K562 (cell line): Measurements from ENCODE around the gene RALB. TPM values are rescaled to one million over a fixed set of nuclear protein-coding genes. Genes with fewer than 3 reads are reported as not detected.

Experiments used
- ATAC-seq: fragments of 200-7000 bp; cut with Tn5 transposase; 3 replicates; pipeline ENCODE4 v1.9.1; 2020; ENCODE audit warnings: moderate library complexity
- BruUV-seq: library from RNA; stranded (reverse); fragments of 400-500 nt; replicated peaks from 2 replicates; lab custom pipeline; 2021; lab: Mats Ljungman, UMichigan
- CTCF ChIA-PET: fragments of 300-600 bp; formaldehyde crosslinking; extraction: SDS; loops from one replicate; lab custom pipeline; 2021; ENCODE audit warnings: low intra/inter-chr PET ratio; lab: Yijun Ruan, JAX
- POLR2A ChIA-PET: fragments of 300-600, 350-650 bp; sonication (Branson Sonifier 250); formaldehyde crosslinking; extraction: SDS; loops from one replicate; lab custom pipeline; 2021; ENCODE audit warnings: antibody characterized with exemption, inconsistent platforms; lab: Yijun Ruan, JAX
- DNase-seq, 4 experiments: peaks; one replicate each; pipeline versions ENCODE4 v3.0.0 to v3.0.0-alpha.2; 2011 to 2018; ENCODE audit warnings: low spot score in 3 of 4, mixed read lengths in 3 of 4; ENCODE audit errors: extremely low read depth in 1 of 4
- FAIRE-seq: peaks from 2 replicates; lab custom pipeline; 2011; peaks lifted over from hg19 to GRCh38; lab: Jason Lieb, UNC
- H2AFZ ChIP-seq: 2 replicates; pipeline ENCODE4 v1.6.0; 2011; ENCODE audit warnings: low read depth, low read length, control low read depth, inconsistent platforms
- H3K27ac ChIP-seq: fragments of 200-600 bp; 3 replicates; pipeline ENCODE4 v1.8.0; 2011; ENCODE audit warnings: low read depth, mild to moderate bottlenecking, control low read depth, inconsistent platforms, low read length, moderate library complexity, mixed read lengths; ENCODE audit errors: extremely low read depth
- H3K27me3 ChIP-seq, 2 experiments: fragments of 300-600 bp in 1 of 2; 2 replicates in 1 of 2; 3 replicates in 1 of 2; pipeline versions ENCODE4 v1.6.0 to v1.8.0; 2011; ENCODE audit warnings: inconsistent platforms in 2 of 2, low read length in 2 of 2, mild to moderate bottlenecking in 1 of 2, mixed read lengths in 1 of 2, moderate library complexity in 1 of 2; ENCODE audit not compliant: control insufficient read depth in 2 of 2, insufficient read depth in 2 of 2
- H3K36me3 ChIP-seq: fragments of 300-600 bp; 3 replicates; pipeline ENCODE4 v1.8.0; 2011; ENCODE audit warnings: mild to moderate bottlenecking, low read length, inconsistent platforms; ENCODE audit not compliant: control insufficient read depth, insufficient read depth
- H3K4me1 ChIP-seq, 2 experiments: fragments of 200-600 bp in 1 of 2; replicated peaks in 1 of 2; 2 replicates in 1 of 2; 3 replicates in 1 of 2; pipeline versions ENCODE4 v1.5.1 to v1.8.0; 2011; ENCODE audit warnings: inconsistent platforms in 2 of 2, low read length in 2 of 2, mild to moderate bottlenecking in 1 of 2, mixed read lengths in 1 of 2, moderate library complexity in 1 of 2; ENCODE audit not compliant: control insufficient read depth in 2 of 2, insufficient read depth in 2 of 2
- H3K4me2 ChIP-seq: 2 replicates; pipeline ENCODE4 v1.6.1; 2011; ENCODE audit warnings: low read length, control low read depth, inconsistent platforms, mixed read lengths; ENCODE audit not compliant: insufficient read depth
- H3K4me3 ChIP-seq: fragments of 200-600 bp; sonication (generic), shearing (Covaris generic); 2 replicates; pipeline ENCODE4 v1.5.1; 2016; ENCODE audit warnings: control low read depth, inconsistent platforms
- H3K79me2 ChIP-seq: fragments of 200-600 bp; 3 replicates; pipeline ENCODE4 v1.8.0; 2011; ENCODE audit warnings: low read length, inconsistent platforms; ENCODE audit not compliant: control insufficient read depth, insufficient read depth
- H3K9ac ChIP-seq, 2 experiments: 2 replicates each; pipeline versions ENCODE4 v1.6.0 to v1.6.1; 2011; ENCODE audit warnings: low read depth in 2 of 2, low read length in 2 of 2, control low read depth in 1 of 2, inconsistent platforms in 1 of 2, mild to moderate bottlenecking in 1 of 2, mixed read lengths in 1 of 2; ENCODE audit not compliant: insufficient read depth in 1 of 2
- H3K9me1 ChIP-seq: one replicate; pipeline ENCODE4 v1.6.0; 2011; ENCODE audit warnings: inconsistent platforms, mild to moderate bottlenecking, low read length, moderate library complexity; ENCODE audit not compliant: control insufficient read depth, insufficient read depth
- H3K9me3 ChIP-seq: replicated peaks from 2 replicates; pipeline ENCODE4 v1.5.1; 2011; ENCODE audit warnings: low read depth, low read length, inconsistent platforms; ENCODE audit not compliant: control insufficient read depth, insufficient read depth
- H4K20me1 ChIP-seq: replicated peaks from 2 replicates; pipeline ENCODE4 v1.6.1; 2011; ENCODE audit warnings: low read length, inconsistent platforms, mixed read lengths; ENCODE audit not compliant: control insufficient read depth, insufficient read depth
- CXXC5 ChIP-seq: fragments of 250-450 bp; sonication (Bioruptor Pico); IDR thresholded peaks from 2 replicates; pipeline ENCODE4 v1.8.0; 2022; ENCODE audit warnings: inconsistent platforms, mild to moderate bottlenecking, moderate library complexity
- E2F3 ChIP-seq: fragments of 250-450 bp; sonication (Bioruptor Pico); IDR thresholded peaks from 2 replicates; pipeline ENCODE4 v1.4.0; 2020; ENCODE audit warnings: mild to moderate bottlenecking
- ILF3 ChIP-seq: fragments of 450-650 bp; IDR thresholded peaks from 2 replicates; pipeline ENCODE4 v1.6.1; 2018; ENCODE audit warnings: antibody characterized with exemption, mild to moderate bottlenecking, moderate library complexity, borderline replicate concordance
- NR2C1 ChIP-seq, 2 experiments: fragments of 450-650 bp; IDR thresholded peaks; 2 replicates each; pipeline ENCODE4 v1.6.1; 2017; ENCODE audit warnings: mild to moderate bottlenecking in 2 of 2, antibody characterized with exemption in 1 of 2, inconsistent platforms in 1 of 2, missing compliant biosample characterization in 1 of 2, missing genetic modification characterization in 1 of 2
- SMARCC2 ChIP-seq: fragments of 450-650 bp; IDR thresholded peaks from 2 replicates; pipeline ENCODE4 v1.6.1; 2017; ENCODE audit warnings: antibody characterized with exemption, moderate library complexity, mild to moderate bottlenecking, low read depth
- ZFPM2 ChIP-seq: fragments of 250-450 bp; sonication (Bioruptor Pico); IDR thresholded peaks from 2 replicates; pipeline ENCODE4 v1.5.1; 2022; ENCODE audit warnings: mild to moderate bottlenecking
- WGBS: fragments of 100-300 bp; shearing (Covaris generic); methylation state at CpG from one replicate; pipeline ENCODE4 v1.1.6; 2016; ENCODE audit warnings: low coverage, mixed read lengths; ENCODE audit not compliant: insufficient coverage; ENCODE audit errors: missing lambda C conversion rate; 5-methylcytosine and 5-hydroxymethylcytosine counted together
- in situ Hi-C: fragments of 300-500 bp; cut with MboI; formaldehyde crosslinking; loops from 4 replicates; pipeline ENCODE4 v1.15.0; 2018; ENCODE audit warnings: inconsistent platforms, mixed read lengths
- intact Hi-C: fragments of 100-400 bp; cut with micrococcal nuclease; formaldehyde crosslinking; loops from 2 replicates; pipeline ENCODE4 v1.14.2; 2022
- polyA plus RNA-seq, 8 experiments: library from polyadenylated mRNA; depleted of rRNA in 4 of 8; stranded (reverse) in 5 of 8; unstranded in 3 of 8; fragments of >200 nt; fragmentation: Nextera tagmentation in 2 of 8; fragmentation: Illumina TruSeq in 1 of 8; extraction: Ambion mirVana in 2 of 8; extraction: Trizol in 1 of 8; gene quantifications; 2 replicates each; pipeline versions ENCODE4 v1.2.1 to v1.2.3, GENCODE V29; 2011 to 2014; ENCODE audit warnings: inconsistent platforms in 1 of 8, missing spikeins in 1 of 8
- total RNA-seq, 7 experiments: library from RNA; depleted of rRNA in 6 of 7; stranded (reverse); fragments of >200 nt in 6 of 7; fragmentation: Illumina TruSeq in 2 of 7; extraction: Trizol in 2 of 7; gene quantifications; 2 replicates each; pipeline versions ENCODE4 v1.2.1 to v1.2.3, GENCODE V29; 2011 to 2021; ENCODE audit warnings: low replicate concordance in 1 of 7
- TF ChIP-seq, protein P1 (sequence below): fragments of 250-450 bp; sonication (Bioruptor Pico); IDR thresholded peaks from 2 replicates; pipeline ENCODE4 v1.8.0; 2021; ENCODE audit warnings: moderate library complexity, mild to moderate bottlenecking, inconsistent platforms
- TF ChIP-seq, protein P2 (sequence below): fragments of 200-400 bp; formaldehyde crosslinking; IDR thresholded peaks from 2 replicates; pipeline ENCODE4 v1.6.1; 2017; ENCODE audit warnings: mild to moderate bottlenecking, low read depth, low read length, moderate library complexity

Gene RALB
- total and polyA plus RNA-seq, 9 of the 15 experiments (the other 6 are each of a cell fraction or from before 2014, with no cell fraction given) = 14.8 to 65.6 (median 38.4) TPM

DNA sequence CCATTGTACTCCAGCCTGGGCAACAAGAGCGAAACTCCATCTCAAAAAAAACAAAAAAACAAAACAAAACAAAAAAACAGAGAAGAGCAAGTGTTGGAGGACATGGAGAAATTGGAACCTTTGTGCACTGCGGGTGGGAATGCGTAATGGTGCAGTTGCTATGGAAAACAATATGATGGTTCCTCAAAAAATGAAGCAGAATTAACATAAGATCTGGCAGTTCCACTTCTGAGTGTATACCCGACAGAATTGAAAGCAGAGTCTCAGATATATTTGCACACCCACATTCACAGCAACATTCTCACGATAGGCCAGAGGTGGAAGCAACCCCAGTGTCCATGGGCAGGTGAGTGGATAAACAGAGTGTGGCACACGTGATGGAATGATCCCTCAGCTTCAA is 11.0 kb upstream of the RALB start:
- POLR2A ChIA-PET = interaction anchor here (0.5 to 0.6 kb wide), 3 partner anchors 9 to 92 kb away, joined by 3 read pairs; no protein-coding TSS in a partner anchor
- peaks cover 18 to 27% of the 10 kb centered on the region in 2 experiments for H3K4me1 ChIP-seq

More for the DNA sequence above, 11.0 kb upstream of the RALB start:
- Histone ChIP-seq H3K9me1 (no peaks in the 10 kb centered on the region), H3K27me3 (no peaks in the 10 kb centered on the region), H3K27ac (no peak overlapping the region), H3K79me2 (no peaks in the 10 kb centered on the region), H3K4me3 (no peak overlapping the region), H3K9me3 (no peaks in the 10 kb centered on the region), H3K36me3 (no peaks in the 10 kb centered on the region), H2AFZ (no peak overlapping the region), H3K4me2 (no peak overlapping the region), H3K9ac (no peak overlapping the region), H4K20me1 (no peaks in the 10 kb centered on the region; the same call in 1 of the 2 replicates)
- CTCF ChIA-PET = no interaction called here
- DNase-seq (no peak), ATAC-seq (no peak), FAIRE-seq (no peak)
- in situ Hi-C loops = no loop called here
- 47% methylated on average over 6 of the region's 6 CpGs for WGBS
- TF ChIP-seq SMARCC2 (no peak), E2F3 (CRISPR knock-in tag) (no peak), NR2C1 (IDR thresholded peaks at IDR 0.05) (no peak), NR2C1 (tag; IDR thresholded peaks at IDR 0.05) (no peak), CXXC5 (CRISPR knock-in tag) (no peak), ILF3 (no peak), ZFPM2 (CRISPR knock-in tag) (no peak)
- TF ChIP-seq, protein P1, sequence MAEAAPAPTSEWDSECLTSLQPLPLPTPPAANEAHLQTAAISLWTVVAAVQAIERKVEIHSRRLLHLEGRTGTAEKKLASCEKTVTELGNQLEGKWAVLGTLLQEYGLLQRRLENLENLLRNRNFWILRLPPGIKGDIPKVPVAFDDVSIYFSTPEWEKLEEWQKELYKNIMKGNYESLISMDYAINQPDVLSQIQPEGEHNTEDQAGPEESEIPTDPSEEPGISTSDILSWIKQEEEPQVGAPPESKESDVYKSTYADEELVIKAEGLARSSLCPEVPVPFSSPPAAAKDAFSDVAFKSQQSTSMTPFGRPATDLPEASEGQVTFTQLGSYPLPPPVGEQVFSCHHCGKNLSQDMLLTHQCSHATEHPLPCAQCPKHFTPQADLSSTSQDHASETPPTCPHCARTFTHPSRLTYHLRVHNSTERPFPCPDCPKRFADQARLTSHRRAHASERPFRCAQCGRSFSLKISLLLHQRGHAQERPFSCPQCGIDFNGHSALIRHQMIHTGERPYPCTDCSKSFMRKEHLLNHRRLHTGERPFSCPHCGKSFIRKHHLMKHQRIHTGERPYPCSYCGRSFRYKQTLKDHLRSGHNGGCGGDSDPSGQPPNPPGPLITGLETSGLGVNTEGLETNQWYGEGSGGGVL (CRISPR knock-in tag) = no peak
- TF ChIP-seq, protein P2, sequence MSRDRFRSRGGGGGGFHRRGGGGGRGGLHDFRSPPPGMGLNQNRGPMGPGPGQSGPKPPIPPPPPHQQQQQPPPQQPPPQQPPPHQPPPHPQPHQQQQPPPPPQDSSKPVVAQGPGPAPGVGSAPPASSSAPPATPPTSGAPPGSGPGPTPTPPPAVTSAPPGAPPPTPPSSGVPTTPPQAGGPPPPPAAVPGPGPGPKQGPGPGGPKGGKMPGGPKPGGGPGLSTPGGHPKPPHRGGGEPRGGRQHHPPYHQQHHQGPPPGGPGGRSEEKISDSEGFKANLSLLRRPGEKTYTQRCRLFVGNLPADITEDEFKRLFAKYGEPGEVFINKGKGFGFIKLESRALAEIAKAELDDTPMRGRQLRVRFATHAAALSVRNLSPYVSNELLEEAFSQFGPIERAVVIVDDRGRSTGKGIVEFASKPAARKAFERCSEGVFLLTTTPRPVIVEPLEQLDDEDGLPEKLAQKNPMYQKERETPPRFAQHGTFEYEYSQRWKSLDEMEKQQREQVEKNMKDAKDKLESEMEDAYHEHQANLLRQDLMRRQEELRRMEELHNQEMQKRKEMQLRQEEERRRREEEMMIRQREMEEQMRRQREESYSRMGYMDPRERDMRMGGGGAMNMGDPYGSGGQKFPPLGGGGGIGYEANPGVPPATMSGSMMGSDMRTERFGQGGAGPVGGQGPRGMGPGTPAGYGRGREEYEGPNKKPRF = no peak
- BruUV-seq = no TSS peak
- intact Hi-C loops = no loop called here
